A673 (cell line): ENCODE measurements around the gene BHLHE23. TPM values are rescaled to one million over a fixed set of nuclear protein-coding genes. Genes with fewer than 3 reads are reported as not detected.

Experiments used
- BruUV-seq: library from RNA; stranded (reverse); fragments of 400-500 nt; replicated peaks from 2 replicates; lab custom pipeline; 2021; lab: Mats Ljungman, UMichigan
- CTCF ChIA-PET: fragments of 300-600 bp; sonication (Branson Sonifier 250); formaldehyde crosslinking; loops from one replicate; lab custom pipeline; 2022; ENCODE audit warnings: antibody characterized with exemption; lab: Charles Lee
- POLR2A ChIA-PET: fragments of 300-600 bp; sonication (Branson Sonifier 250); formaldehyde crosslinking; loops from one replicate; lab custom pipeline; 2022; ENCODE audit warnings: antibody characterized with exemption; ENCODE audit not compliant: low non-redundant PET; lab: Charles Lee
- DNase-seq: peaks from one replicate; pipeline ENCODE4 v3.0.0-alpha.2; 2015; ENCODE audit warnings: low spot score
- H3K27ac ChIP-seq: fragments of 200-600 bp; sonication (generic); 2 replicates; pipeline ENCODE4 v1.5.1; 2016; ENCODE audit warnings: mixed run types, low read depth, mild to moderate bottlenecking, mixed read lengths, antibody characterized with exemption, low read length; ENCODE audit not compliant: poor library complexity, severe bottlenecking
- H3K27me3 ChIP-seq: fragments of 200-600 bp; sonication (generic); replicated peaks from 2 replicates; pipeline ENCODE4 v1.6.1; 2017; ENCODE audit warnings: mixed run types, low read depth, mild to moderate bottlenecking, mixed read lengths, antibody characterized with exemption, low read length; ENCODE audit not compliant: insufficient read depth, poor library complexity
- H3K36me3 ChIP-seq: fragments of 200-600 bp; sonication (generic); 2 replicates; pipeline ENCODE4 v1.6.1; 2016; ENCODE audit warnings: mixed run types, mild to moderate bottlenecking, mixed read lengths, antibody characterized with exemption, low read length; ENCODE audit not compliant: insufficient read depth, poor library complexity, severe bottlenecking
- H3K4me1 ChIP-seq: fragments of 200-600 bp; sonication (generic); 2 replicates; pipeline ENCODE4 v1.6.1; 2017; ENCODE audit warnings: mixed run types, mild to moderate bottlenecking, mixed read lengths, antibody characterized with exemption, low read length; ENCODE audit not compliant: insufficient read depth, poor library complexity, severe bottlenecking
- H3K4me3 ChIP-seq: fragments of 200-600 bp; sonication (generic); 2 replicates; pipeline ENCODE4 v1.5.1; 2016; ENCODE audit warnings: low read depth, mixed run types, mild to moderate bottlenecking, mixed read lengths, low read length; ENCODE audit not compliant: poor library complexity, severe bottlenecking
- H3K9me3 ChIP-seq: fragments of 200-600 bp; sonication (generic); 2 replicates; pipeline ENCODE4 v1.6.1; 2016; ENCODE audit warnings: mixed run types, low read depth, mild to moderate bottlenecking, mixed read lengths, antibody characterized with exemption, low read length; ENCODE audit not compliant: poor library complexity, severe bottlenecking
- EZH2 ChIP-seq: fragments of 200-600 bp; sonication (generic); IDR thresholded peaks from 2 replicates; pipeline ENCODE4 v1.6.1; 2017; ENCODE audit warnings: borderline replicate concordance, low read depth, mild to moderate bottlenecking, mixed read lengths, antibody characterized with exemption, low read length; ENCODE audit not compliant: poor library complexity, severe bottlenecking
- intact Hi-C: fragments of 100-400 bp; cut with micrococcal nuclease; formaldehyde crosslinking; loops from one replicate; pipeline ENCODE4 v1.10.0; 2022; ENCODE audit not compliant: unreplicated experiment
- total RNA-seq: library from RNA; stranded (reverse); gene quantifications from 2 replicates; pipeline ENCODE4 v1.2.3, GENCODE V29; 2021
- TF ChIP-seq, protein P1 (sequence below): fragments of 300-800, 200-600 bp; sonication (generic); conservative IDR thresholded peaks from 2 replicates; pipeline ENCODE4 v1.5.1; 2017; ENCODE audit warnings: low read depth, mild to moderate bottlenecking, antibody characterized with exemption, low read length, moderate library complexity, mixed read lengths

BHLHE23 gene
- total RNA-seq, 1 experiment from 2014 or later = not detected

GRCh38 chr20:62990306-62990825 is 16.4 kb downstream of the BHLHE23 start:
- peaks cover 16% of the 10 kb centered on the region for H3K27me3 ChIP-seq
- ChIA-PET CTCF (interaction anchor here (1.1 kb wide), 1 partner anchor 18 kb away, joined by 4 read pairs; no protein-coding TSS in a partner anchor), POLR2A (no interaction called here)
- no peak overlapping the region for H3K27ac ChIP-seq
- no peaks in the 10 kb centered on the region for H3K4me1 ChIP-seq
- no TSS peak for BruUV-seq
- no peaks in the 10 kb centered on the region for H3K9me3 ChIP-seq
- intact Hi-C loops = no loop called here
- H3K4me3 ChIP-seq = no peak overlapping the region
- no peak for DNase-seq
- no peak for TF ChIP-seq EZH2
- TF ChIP-seq, protein P1, sequence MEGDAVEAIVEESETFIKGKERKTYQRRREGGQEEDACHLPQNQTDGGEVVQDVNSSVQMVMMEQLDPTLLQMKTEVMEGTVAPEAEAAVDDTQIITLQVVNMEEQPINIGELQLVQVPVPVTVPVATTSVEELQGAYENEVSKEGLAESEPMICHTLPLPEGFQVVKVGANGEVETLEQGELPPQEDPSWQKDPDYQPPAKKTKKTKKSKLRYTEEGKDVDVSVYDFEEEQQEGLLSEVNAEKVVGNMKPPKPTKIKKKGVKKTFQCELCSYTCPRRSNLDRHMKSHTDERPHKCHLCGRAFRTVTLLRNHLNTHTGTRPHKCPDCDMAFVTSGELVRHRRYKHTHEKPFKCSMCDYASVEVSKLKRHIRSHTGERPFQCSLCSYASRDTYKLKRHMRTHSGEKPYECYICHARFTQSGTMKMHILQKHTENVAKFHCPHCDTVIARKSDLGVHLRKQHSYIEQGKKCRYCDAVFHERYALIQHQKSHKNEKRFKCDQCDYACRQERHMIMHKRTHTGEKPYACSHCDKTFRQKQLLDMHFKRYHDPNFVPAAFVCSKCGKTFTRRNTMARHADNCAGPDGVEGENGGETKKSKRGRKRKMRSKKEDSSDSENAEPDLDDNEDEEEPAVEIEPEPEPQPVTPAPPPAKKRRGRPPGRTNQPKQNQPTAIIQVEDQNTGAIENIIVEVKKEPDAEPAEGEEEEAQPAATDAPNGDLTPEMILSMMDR = no peak
- no peaks in the 10 kb centered on the region for H3K36me3 ChIP-seq

DNA sequence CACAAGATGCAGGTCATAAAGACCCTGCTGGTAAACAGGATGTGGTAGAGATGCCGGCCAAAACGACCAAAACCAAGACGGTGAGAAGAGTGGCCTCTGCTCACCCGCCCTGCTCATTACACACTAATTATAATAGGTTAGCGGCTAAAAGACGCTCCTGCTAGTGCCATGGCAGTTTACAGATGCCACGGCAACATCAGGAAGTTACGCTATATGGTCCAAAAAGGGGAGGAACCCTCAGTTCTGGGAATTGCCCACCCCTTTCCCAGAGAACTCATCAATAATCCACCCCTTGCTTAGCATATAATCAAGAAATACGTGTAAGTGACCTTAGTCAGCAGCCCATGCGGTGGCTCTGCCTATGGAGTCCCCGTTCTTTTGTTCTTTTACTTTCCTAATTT is 17.6 kb downstream of the BHLHE23 start:
- Histone ChIP-seq H3K9me3 (no peaks in the 10 kb centered on the region), H3K4me3 (no peak overlapping the region), H3K36me3 (no peaks in the 10 kb centered on the region), H3K27me3 (peaks cover 16% of the 10 kb centered on the region), H3K27ac (no peak overlapping the region), H3K4me1 (no peaks in the 10 kb centered on the region)
- TF ChIP-seq, protein P1 = no peak
- TF ChIP-seq EZH2 = no peak
- POLR2A ChIA-PET = no interaction called here
- intact Hi-C loops = no loop called here
- CTCF ChIA-PET = no interaction called here
- DNase-seq = no peak
- no TSS peak for BruUV-seq

DNA sequence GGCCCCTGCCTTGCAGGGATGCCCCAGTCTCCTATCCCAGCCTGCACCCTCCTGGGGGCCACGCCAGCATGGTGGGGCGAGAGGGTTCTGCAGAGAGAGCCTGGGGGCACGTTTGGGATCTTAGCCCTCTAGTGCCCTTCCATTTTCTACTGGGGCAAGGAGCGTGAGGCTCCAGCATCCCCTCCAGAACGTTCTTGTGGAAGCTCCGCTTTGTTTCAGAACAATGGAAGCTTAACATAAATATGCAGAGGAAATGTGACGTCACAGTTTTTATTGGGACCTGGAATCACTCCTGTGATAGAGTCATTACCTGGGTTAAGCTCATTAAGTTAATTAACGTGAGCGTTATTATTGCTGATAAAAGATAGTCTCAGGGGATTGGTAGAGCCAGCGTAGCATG is 19.6 kb downstream of the BHLHE23 start:
- H3K9me3 ChIP-seq = no peaks in the 10 kb centered on the region
- no peaks in the 10 kb centered on the region for H3K36me3 ChIP-seq
- no TSS peak for BruUV-seq
- no peak overlapping the region for H3K27ac ChIP-seq
- POLR2A ChIA-PET = no interaction called here
- DNase-seq = no peak
- CTCF ChIA-PET = no interaction called here
- peaks cover 16% of the 10 kb centered on the region for H3K27me3 ChIP-seq
- H3K4me3 ChIP-seq = no peak overlapping the region
- intact Hi-C loops = no loop called here
- peaks cover 6% of the 10 kb centered on the region for H3K4me1 ChIP-seq
- TF ChIP-seq, protein P1 = no peak
- TF ChIP-seq EZH2 = no peak
